Measurements from ENCODE around the gene NPY5R.

GRCh38 chr4:163317110-163317509 lies 26.6 kb upstream of the NPY5R start:
- TF ChIP-seq POLR2A (IDR thresholded peaks at IDR 0.05; ENCODE audit: extremely low read depth, insufficient read length) (no peak), MYC (IDR thresholded peaks at IDR 0.05; ENCODE audit: low read depth, low read length) (no peak)
- TF ChIP-seq, protein P1, sequence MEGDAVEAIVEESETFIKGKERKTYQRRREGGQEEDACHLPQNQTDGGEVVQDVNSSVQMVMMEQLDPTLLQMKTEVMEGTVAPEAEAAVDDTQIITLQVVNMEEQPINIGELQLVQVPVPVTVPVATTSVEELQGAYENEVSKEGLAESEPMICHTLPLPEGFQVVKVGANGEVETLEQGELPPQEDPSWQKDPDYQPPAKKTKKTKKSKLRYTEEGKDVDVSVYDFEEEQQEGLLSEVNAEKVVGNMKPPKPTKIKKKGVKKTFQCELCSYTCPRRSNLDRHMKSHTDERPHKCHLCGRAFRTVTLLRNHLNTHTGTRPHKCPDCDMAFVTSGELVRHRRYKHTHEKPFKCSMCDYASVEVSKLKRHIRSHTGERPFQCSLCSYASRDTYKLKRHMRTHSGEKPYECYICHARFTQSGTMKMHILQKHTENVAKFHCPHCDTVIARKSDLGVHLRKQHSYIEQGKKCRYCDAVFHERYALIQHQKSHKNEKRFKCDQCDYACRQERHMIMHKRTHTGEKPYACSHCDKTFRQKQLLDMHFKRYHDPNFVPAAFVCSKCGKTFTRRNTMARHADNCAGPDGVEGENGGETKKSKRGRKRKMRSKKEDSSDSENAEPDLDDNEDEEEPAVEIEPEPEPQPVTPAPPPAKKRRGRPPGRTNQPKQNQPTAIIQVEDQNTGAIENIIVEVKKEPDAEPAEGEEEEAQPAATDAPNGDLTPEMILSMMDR (IDR thresholded peaks at IDR 0.05; ENCODE audit: low read depth, low read length), result no peak
